ENCODE data around the gene TAF7.
"Not testable (repeated sequence)": the region's sequence is repeated elsewhere in the genome, so short reads cannot be mapped to it uniquely, and the experiment has no call there.

TAF7 gene

DNA sequence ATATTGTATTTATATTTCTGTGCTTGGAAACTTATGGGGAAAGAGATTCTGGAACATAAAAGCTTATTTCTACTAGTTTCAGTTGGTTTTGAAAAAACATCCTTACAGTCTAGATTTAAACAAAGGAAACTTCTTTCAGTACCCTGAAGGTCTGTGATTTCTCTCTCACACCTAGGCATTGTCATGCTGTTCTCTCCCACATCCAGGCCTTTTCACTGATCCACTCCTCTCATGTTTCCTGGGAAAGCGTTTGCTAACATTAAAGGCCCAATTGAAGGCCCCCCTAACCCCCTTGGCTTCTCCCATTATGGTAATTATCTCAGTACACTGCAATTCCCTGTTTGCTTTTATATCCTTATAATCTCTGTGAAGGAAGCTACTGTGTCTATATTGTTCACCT lies 22.2 kb upstream of the TAF7 start:
- H3K4me1 ChIP-seq (ENCODE audit: control insufficient read depth, insufficient read depth, low read length): no peaks in the 10 kb centered on the region
- no peak overlapping the region for H3K27ac ChIP-seq (ENCODE audit: extremely low read depth, low read depth, low read length)
- CTCF ChIA-PET: interaction anchor here (0.6 to 3.3 kb wide), 16 partner anchors 9 to 484 kb away, joined by 3 to 21 read pairs (median 4); partner anchors contain the start of genes PCDHGA1, PCDHGA5, PCDHGB5 and TAF7
- POLR2A ChIA-PET: no interaction called here
- H3K4me3 ChIP-seq (ENCODE audit: low read depth, low read length): no peak overlapping the region
- no peak for TF ChIP-seq ZNF529 (tag by site-specific recombination; IDR thresholded peaks at IDR 0.05; ENCODE audit: insufficient replicate concordance)
- no peak for TF ChIP-seq ZNF391 (tag by site-specific recombination; IDR thresholded peaks at IDR 0.05; ENCODE audit: borderline replicate concordance, low read depth)
- TF ChIP-seq ZNF133 (tag by site-specific recombination; IDR thresholded peaks at IDR 0.05): no peak
- no peak for TF ChIP-seq ZNF350 (tag by site-specific recombination; IDR thresholded peaks at IDR 0.05)
- no peak for TF ChIP-seq ZNF202 (tag by site-specific recombination; IDR thresholded peaks at IDR 0.05; ENCODE audit: borderline replicate concordance)
- TF ChIP-seq, protein P1, sequence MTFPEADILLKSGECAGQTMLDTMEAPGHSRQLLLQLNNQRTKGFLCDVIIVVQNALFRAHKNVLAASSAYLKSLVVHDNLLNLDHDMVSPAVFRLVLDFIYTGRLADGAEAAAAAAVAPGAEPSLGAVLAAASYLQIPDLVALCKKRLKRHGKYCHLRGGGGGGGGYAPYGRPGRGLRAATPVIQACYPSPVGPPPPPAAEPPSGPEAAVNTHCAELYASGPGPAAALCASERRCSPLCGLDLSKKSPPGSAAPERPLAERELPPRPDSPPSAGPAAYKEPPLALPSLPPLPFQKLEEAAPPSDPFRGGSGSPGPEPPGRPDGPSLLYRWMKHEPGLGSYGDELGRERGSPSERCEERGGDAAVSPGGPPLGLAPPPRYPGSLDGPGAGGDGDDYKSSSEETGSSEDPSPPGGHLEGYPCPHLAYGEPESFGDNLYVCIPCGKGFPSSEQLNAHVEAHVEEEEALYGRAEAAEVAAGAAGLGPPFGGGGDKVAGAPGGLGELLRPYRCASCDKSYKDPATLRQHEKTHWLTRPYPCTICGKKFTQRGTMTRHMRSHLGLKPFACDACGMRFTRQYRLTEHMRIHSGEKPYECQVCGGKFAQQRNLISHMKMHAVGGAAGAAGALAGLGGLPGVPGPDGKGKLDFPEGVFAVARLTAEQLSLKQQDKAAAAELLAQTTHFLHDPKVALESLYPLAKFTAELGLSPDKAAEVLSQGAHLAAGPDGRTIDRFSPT (tag by site-specific recombination; IDR thresholded peaks at IDR 0.05): no peak
- no peak for TF ChIP-seq ZNF560 (tag by site-specific recombination; IDR thresholded peaks at IDR 0.05; ENCODE audit: borderline replicate concordance)
- H3K9me3 ChIP-seq (ENCODE audit: control insufficient read depth, insufficient read depth, low read depth, low read length): no peaks in the 10 kb centered on the region
- H3K36me3 ChIP-seq (ENCODE audit: control insufficient read depth in 2 of 2, insufficient read depth in 1 of 2, low read length in 2 of 2): no peaks in the 10 kb centered on the region

DNA sequence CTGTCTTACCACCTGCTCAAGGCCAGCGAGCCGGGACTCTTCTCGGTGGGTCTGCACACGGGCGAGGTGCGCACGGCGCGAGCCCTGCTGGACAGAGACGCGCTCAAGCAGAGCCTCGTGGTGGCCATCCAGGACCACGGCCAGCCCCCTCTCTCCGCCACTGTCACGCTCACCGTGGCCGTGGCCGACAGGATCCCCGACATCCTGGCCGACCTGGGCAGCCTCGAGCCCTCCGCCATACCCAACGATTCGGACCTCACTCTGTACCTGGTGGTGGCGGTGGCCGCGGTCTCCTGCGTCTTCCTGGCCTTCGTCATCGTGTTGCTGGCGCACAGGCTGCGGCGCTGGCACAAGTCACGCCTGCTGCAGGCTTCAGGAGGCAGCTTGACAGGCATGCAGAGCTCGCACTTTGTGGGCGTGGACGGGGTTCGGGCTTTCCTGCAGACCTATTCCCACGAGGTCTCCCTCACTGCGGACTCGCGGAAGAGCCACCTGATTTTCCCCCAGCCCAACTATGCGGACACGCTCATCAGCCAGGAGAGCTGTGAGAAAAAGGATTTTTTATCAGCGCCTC lies 20.3 kb upstream of the TAF7 start:
- H3K36me3 ChIP-seq (ENCODE audit: control insufficient read depth in 2 of 2, insufficient read depth in 1 of 2, low read length in 2 of 2); H3K27ac ChIP-seq (ENCODE audit: extremely low read depth, low read depth, low read length); H3K9me3 ChIP-seq (ENCODE audit: control insufficient read depth, insufficient read depth, low read depth, low read length); H3K4me1 ChIP-seq (ENCODE audit: control insufficient read depth, insufficient read depth, low read length); POLR2A ChIA-PET; H3K4me3 ChIP-seq (ENCODE audit: low read depth, low read length): not testable (repeated sequence)
- CTCF ChIA-PET: interaction anchor here (1.0 to 1.8 kb wide), 3 partner anchors 9 to 223 kb away, joined by 3 to 11 read pairs (median 5); partner anchors contain the start of gene PCDHGB1

DNA sequence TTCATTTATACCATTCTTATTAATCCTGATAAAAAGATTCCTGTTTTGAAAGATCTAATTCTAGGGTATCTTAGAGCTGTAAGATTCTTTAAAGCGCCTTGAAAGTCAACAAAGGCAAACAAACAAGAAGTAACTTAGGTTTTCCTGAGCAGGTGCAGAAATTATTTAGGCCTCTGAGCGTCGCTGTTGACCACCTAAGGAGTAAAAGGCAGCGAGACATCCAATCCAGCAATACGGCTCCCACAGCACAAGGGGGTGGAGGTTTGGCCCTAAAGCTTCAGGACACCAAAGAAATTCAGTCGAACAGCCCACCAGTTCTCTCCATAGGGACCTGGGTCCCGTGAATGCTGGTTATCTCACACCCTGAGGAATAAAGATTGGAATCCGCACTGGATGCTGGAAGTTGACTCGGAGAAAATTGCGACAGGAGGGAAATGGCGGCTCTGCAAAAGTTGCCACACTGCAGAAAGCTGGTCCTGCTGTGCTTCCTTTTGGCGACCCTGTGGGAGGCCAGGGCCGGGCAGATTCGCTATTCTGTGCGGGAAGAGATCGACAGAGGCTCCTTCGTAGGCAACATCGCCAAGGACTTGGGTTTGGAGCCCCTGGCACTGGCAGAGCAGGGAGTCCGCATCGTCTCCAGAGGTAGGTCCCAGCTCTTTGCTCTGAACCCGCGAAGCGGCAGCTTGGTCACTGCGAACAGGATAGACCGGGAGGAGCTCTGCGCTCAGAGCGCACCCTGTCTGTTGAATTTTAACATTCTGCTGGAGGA lies 18.1 kb upstream of the TAF7 start, which contains the start of gene PCDHGA2:
PCDHGA2 (plus strand) TSS at position 223 of the 769 bp plus-strand sequence.
- Histone ChIP-seq H3K36me3 (ENCODE audit: control insufficient read depth in 2 of 2, insufficient read depth in 1 of 2, low read length in 2 of 2) (no peaks in the 10 kb centered on the region), H3K4me1 (ENCODE audit: control insufficient read depth, insufficient read depth, low read length) (no peaks in the 10 kb centered on the region), H3K9me3 (ENCODE audit: control insufficient read depth, insufficient read depth, low read depth, low read length) (no peaks in the 10 kb centered on the region), H3K4me3 (ENCODE audit: low read depth, low read length) (no peak within 1 kb of the TSS), H3K27ac (ENCODE audit: extremely low read depth, low read depth, low read length) (no peak within 1 kb of the TSS)
- ChIA-PET CTCF (interaction anchor here (0.6 to 3.0 kb wide), 31 partner anchors 10 to 1294 kb away, joined by 3 to 41 read pairs (median 4); partner anchors contain the start of genes PCDHB15, PCDHGA1, PCDHGA12 and PCDHGA4), POLR2A (interaction anchor here (1.0 to 1.2 kb wide), 2 partner anchors 18 to 19 kb away, joined by 3 to 5 read pairs; partner anchors contain the start of gene TAF7)
- TF ChIP-seq ZNF223 (tag by site-specific recombination; IDR thresholded peaks at IDR 0.05) (no peak), SP3 (tag by site-specific recombination; IDR thresholded peaks at IDR 0.05) (no peak), ZNF2 (tag by site-specific recombination; IDR thresholded peaks at IDR 0.05) (peak; percentile 57; the same call in 1 of the 2 replicates), SP2 (tag by site-specific recombination; IDR thresholded peaks at IDR 0.05) (no peak), ZNF366 (tag by site-specific recombination; conservative IDR thresholded peaks at IDR 0.05) (no peak), ZNF416 (tag by site-specific recombination; IDR thresholded peaks at IDR 0.05) (no peak), WT1 (tag by site-specific recombination; IDR thresholded peaks at IDR 0.05) (no peak), MYNN (tag by site-specific recombination; IDR thresholded peaks at IDR 0.05; ENCODE audit: borderline replicate concordance) (no peak), ZNF324 (tag by site-specific recombination; IDR thresholded peaks at IDR 0.05) (no peak), MZF1 (tag by site-specific recombination; IDR thresholded peaks at IDR 0.05; ENCODE audit: borderline replicate concordance) (no peak), ZNF585B (tag by site-specific recombination; IDR thresholded peaks at IDR 0.05) (no peak), ZNF654 (tag by site-specific recombination; IDR thresholded peaks at IDR 0.05; ENCODE audit: low read depth) (peak; percentile 23; the same call in 1 of the 2 replicates), ZNF510 (tag by site-specific recombination; IDR thresholded peaks at IDR 0.05; ENCODE audit: insufficient replicate concordance) (no peak)
- TF ChIP-seq, protein P2, sequence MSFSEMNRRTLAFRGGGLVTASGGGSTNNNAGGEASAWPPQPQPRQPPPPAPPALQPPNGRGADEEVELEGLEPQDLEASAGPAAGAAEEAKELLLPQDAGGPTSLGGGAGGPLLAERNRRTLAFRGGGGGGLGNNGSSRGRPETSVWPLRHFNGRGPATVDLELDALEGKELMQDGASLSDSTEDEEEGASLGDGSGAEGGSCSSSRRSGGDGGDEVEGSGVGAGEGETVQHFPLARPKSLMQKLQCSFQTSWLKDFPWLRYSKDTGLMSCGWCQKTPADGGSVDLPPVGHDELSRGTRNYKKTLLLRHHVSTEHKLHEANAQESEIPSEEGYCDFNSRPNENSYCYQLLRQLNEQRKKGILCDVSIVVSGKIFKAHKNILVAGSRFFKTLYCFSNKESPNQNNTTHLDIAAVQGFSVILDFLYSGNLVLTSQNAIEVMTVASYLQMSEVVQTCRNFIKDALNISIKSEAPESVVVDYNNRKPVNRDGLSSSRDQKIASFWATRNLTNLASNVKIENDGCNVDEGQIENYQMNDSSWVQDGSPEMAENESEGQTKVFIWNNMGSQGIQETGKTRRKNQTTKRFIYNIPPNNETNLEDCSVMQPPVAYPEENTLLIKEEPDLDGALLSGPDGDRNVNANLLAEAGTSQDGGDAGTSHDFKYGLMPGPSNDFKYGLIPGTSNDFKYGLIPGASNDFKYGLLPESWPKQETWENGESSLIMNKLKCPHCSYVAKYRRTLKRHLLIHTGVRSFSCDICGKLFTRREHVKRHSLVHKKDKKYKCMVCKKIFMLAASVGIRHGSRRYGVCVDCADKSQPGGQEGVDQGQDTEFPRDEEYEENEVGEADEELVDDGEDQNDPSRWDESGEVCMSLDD (tag by site-specific recombination; IDR thresholded peaks at IDR 0.05): no peak

DNA sequence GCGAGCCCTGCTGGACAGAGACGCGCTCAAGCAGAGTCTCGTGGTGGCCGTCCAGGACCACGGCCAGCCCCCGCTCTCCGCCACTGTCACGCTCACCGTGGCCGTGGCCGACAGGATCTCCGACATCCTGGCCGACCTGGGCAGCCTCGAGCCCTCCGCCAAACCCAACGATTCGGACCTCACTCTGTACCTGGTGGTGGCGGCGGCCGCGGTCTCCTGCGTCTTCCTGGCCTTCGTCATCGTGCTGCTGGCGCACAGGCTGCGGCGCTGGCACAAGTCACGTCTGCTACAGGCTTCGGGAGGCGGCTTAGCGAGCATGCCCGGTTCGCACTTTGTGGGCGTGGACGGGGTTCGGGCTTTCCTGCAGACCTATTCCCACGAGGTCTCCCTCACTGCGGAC lies 12.0 kb upstream of the TAF7 start:
- H3K4me1 ChIP-seq (ENCODE audit: control insufficient read depth, insufficient read depth, low read length); H3K4me3 ChIP-seq (ENCODE audit: low read depth, low read length); H3K27ac ChIP-seq (ENCODE audit: extremely low read depth, low read depth, low read length); H3K36me3 ChIP-seq (ENCODE audit: control insufficient read depth in 2 of 2, insufficient read depth in 1 of 2, low read length in 2 of 2); H3K9me3 ChIP-seq (ENCODE audit: control insufficient read depth, insufficient read depth, low read depth, low read length): not testable (repeated sequence)
- ChIA-PET POLR2A (interaction anchor here (2.7 kb wide), 1 partner anchor 12 kb away, joined by 19 read pairs; the partner anchor contains the start of gene TAF7), CTCF (interaction anchor here (0.6 to 3.5 kb wide), 4 partner anchors 11 to 225 kb away, joined by 3 to 21 read pairs (median 10); partner anchors contain the start of genes PCDHGA3 and PCDHGB1)
